Measurements from ENCODE around the gene OR6B1. TPM values are rescaled to one million over a fixed set of nuclear protein-coding genes. Genes with fewer than 3 reads are reported as not detected.

OR6B1 gene
- polyA plus RNA-seq, 1 donor (not counting 4 experiments of a cell fraction or from before 2014, with no cell fraction given): not detected

GRCh38 chr7:143954135-143954534 is 46.0 kb upstream of the OR6B1 start:
- Histone ChIP-seq H3K4me1 (ENCODE audit: control insufficient read depth, extremely low read depth, insufficient read depth, low read length) (no peaks in the 10 kb centered on the region), H3K27me3 (ENCODE audit: control insufficient read depth, extremely low read depth, insufficient read depth, low read length) (no peaks in the 10 kb centered on the region), H3K36me3 (ENCODE audit: control insufficient read depth in 2 of 2, extremely low read depth in 1 of 2, insufficient read depth in 2 of 2, low read length in 2 of 2) (no peaks in the 10 kb centered on the region), H3K9me1 (ENCODE audit: control insufficient read depth, extremely low read depth, insufficient read depth, low read length) (no peaks in the 10 kb centered on the region), H3K9me3 (ENCODE audit: control insufficient read depth, low read depth, low read length) (no peaks in the 10 kb centered on the region), H3K79me2 (ENCODE audit: control insufficient read depth, insufficient read depth, low read length) (no peaks in the 10 kb centered on the region), H3K4me2 (ENCODE audit: control insufficient read depth, extremely low read depth, insufficient read depth, low read depth, low read length) (no peak overlapping the region), H3K4me3 (ENCODE audit: control insufficient read depth in 2 of 3, extremely low read depth in 1 of 3, insufficient read depth in 2 of 3, low read depth in 1 of 3, low read length in 3 of 3) (no peak overlapping the region), H2AFZ (ENCODE audit: control insufficient read depth, low read length) (no peak overlapping the region), H3K9ac (ENCODE audit: control insufficient read depth, extremely low read depth, insufficient read depth, low read length) (no peak overlapping the region), H4K20me1 (ENCODE audit: control insufficient read depth, extremely low read depth, insufficient read depth, low read length) (no peaks in the 10 kb centered on the region), H3K27ac (ENCODE audit: control insufficient read depth, insufficient read depth, low read length) (no peak overlapping the region)
- no peak for DNase-seq (ENCODE audit: low read depth, low spot score)
- dilution Hi-C loops (cut with MboI; ENCODE audit: extremely low pct_ligation_motif_present, low sequenced_read_pairs): no loop called here
- no peak for FAIRE-seq
- TF ChIP-seq EZH2 (IDR thresholded peaks at IDR 0.05; ENCODE audit: low read length) (no peak), CTCF (optimal IDR thresholded peaks at IDR 0.05 in 1 of 3, IDR thresholded peaks at IDR 0.05 in 1 of 3, conservative IDR thresholded peaks at IDR 0.05 in 1 of 3; ENCODE audit: extremely low read depth in 1 of 3, insufficient read depth in 2 of 3, low read length in 3 of 3) (no peak)

GRCh38 chr7:143954544-143954943 is 45.6 kb upstream of the OR6B1 start, which contains the start of gene OR2F1:
OR2F1 (plus strand) TSS chr7:143954844; CDS start chr7:143959971, 5,127 bp downstream.
- no peak for FAIRE-seq
- dilution Hi-C loops (cut with MboI; ENCODE audit: extremely low pct_ligation_motif_present, low sequenced_read_pairs): no loop called here
- no peak within 1 kb of the TSS for H2AFZ ChIP-seq (ENCODE audit: control insufficient read depth, low read length)

More at GRCh38 chr7:143954544-143954943, 45.6 kb upstream of the OR6B1 start, which contains the start of gene OR2F1:
- Histone ChIP-seq H3K27me3 (ENCODE audit: control insufficient read depth, extremely low read depth, insufficient read depth, low read length) (no peaks in the 10 kb centered on the region), H3K9ac (ENCODE audit: control insufficient read depth, extremely low read depth, insufficient read depth, low read length) (no peak within 1 kb of the TSS), H3K4me3 (ENCODE audit: control insufficient read depth in 2 of 3, extremely low read depth in 1 of 3, insufficient read depth in 2 of 3, low read depth in 1 of 3, low read length in 3 of 3) (no peak within 1 kb of the TSS), H3K4me2 (ENCODE audit: control insufficient read depth, extremely low read depth, insufficient read depth, low read depth, low read length) (no peak within 1 kb of the TSS), H3K9me3 (ENCODE audit: control insufficient read depth, low read depth, low read length) (no peaks in the 10 kb centered on the region), H3K79me2 (ENCODE audit: control insufficient read depth, insufficient read depth, low read length) (no peaks in the 10 kb centered on the region), H4K20me1 (ENCODE audit: control insufficient read depth, extremely low read depth, insufficient read depth, low read length) (no peaks in the 10 kb centered on the region), H3K27ac (ENCODE audit: control insufficient read depth, insufficient read depth, low read length) (no peak within 1 kb of the TSS), H3K9me1 (ENCODE audit: control insufficient read depth, extremely low read depth, insufficient read depth, low read length) (no peaks in the 10 kb centered on the region), H3K36me3 (ENCODE audit: control insufficient read depth in 2 of 2, extremely low read depth in 1 of 2, insufficient read depth in 2 of 2, low read length in 2 of 2) (no peaks in the 10 kb centered on the region), H3K4me1 (ENCODE audit: control insufficient read depth, extremely low read depth, insufficient read depth, low read length) (no peaks in the 10 kb centered on the region)
- no peak for DNase-seq (ENCODE audit: low read depth, low spot score)
- TF ChIP-seq EZH2 (IDR thresholded peaks at IDR 0.05; ENCODE audit: low read length) (no peak), CTCF (optimal IDR thresholded peaks at IDR 0.05 in 1 of 3, IDR thresholded peaks at IDR 0.05 in 1 of 3, conservative IDR thresholded peaks at IDR 0.05 in 1 of 3; ENCODE audit: extremely low read depth in 1 of 3, insufficient read depth in 2 of 3, low read length in 3 of 3) (no peak)

Measured in keratinocyte (primary cell).